OCI-LY3 (cell line): ENCODE data around the gene PLA2G4A.

Experiments
- CTCF ChIP-seq: fragments of 200-600, 300-600 bp; sonication (generic); IDR thresholded peaks from 2 replicates; pipeline ENCODE4 v1.5.1; 2014; ENCODE audit warnings: antibody characterized with exemption, low read length, low read depth
- EZH2phosphoT487 ChIP-seq: fragments of 200-600 bp; shearing (Covaris generic); IDR thresholded peaks from 2 replicates; pipeline ENCODE4 v1.6.1; 2018; ENCODE audit warnings: antibody characterized with exemption, mixed run types, low read depth

DNA sequence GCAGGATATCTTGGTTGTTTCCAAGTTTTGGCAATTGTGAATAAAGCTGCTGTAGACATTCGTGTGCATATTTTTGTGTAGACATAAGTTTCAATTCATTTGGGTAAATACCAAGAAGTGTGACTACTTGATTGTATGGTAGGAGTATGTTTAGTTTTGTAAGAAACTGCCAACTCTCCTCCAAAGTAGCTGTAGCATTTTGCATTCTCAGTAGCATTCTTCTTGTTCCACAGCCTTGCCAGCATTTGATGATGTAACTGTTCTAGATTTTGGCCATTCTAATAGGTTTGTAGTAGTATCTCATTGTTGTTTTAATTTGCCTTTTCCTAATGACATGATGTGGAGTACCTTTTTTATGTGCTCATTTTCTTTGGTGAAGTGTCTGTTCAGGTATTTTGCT is 38.6 kb upstream of the PLA2G4A start:
- TF ChIP-seq CTCF (no peak), EZH2phosphoT487 (no peak)
